HG02588 (cell line): Measurements from ENCODE around the gene FHOD3.

ENCODE experiments used
- ATAC-seq: cut with Tn5 transposase; IDR thresholded peaks from one replicate; pipeline ENCODE4 v1.9.1; 2021; ENCODE audit warnings: mild to moderate bottlenecking, moderate library complexity; ENCODE audit not compliant: unreplicated experiment

The FHOD3 gene

DNA sequence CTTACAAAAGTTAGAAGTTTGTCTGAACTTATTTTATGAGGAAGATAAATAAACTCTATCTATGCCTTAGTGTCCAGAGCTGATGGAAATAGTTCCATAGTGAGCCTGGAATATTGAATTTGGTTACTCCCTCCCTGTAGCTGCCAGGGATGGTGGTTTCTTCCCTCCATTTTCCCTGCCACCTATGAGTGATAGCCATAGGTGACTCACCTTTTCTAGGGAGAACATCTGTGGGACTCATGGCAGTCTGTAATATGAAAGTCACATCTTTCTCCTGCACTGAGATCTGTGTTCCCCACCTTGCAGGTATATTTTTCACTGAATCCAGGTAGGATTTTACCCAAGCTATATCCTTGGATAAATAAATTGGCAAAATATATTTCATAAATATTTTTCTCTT is 382.5 kb downstream of the FHOD3 start:
- no peak for ATAC-seq

DNA sequence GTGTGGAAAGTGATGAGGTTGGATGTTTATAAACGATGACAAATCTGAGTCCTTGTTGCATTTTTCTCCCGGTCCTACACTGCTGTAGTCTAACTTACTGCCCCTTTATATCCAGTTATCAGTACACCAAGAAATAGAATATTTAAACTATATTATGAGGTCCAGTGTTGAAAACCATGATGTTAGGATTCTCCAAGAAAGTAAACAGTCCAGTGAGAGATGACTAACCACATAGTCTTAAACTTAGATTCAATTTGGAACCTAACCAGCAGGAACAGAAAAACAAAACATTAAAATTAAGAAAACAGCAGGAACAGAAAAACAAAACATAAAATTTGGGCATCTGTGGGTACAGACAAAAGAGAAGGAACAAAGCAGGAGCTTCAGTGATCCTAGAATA is 388.1 kb downstream of the FHOD3 start:
- no peak for ATAC-seq

DNA sequence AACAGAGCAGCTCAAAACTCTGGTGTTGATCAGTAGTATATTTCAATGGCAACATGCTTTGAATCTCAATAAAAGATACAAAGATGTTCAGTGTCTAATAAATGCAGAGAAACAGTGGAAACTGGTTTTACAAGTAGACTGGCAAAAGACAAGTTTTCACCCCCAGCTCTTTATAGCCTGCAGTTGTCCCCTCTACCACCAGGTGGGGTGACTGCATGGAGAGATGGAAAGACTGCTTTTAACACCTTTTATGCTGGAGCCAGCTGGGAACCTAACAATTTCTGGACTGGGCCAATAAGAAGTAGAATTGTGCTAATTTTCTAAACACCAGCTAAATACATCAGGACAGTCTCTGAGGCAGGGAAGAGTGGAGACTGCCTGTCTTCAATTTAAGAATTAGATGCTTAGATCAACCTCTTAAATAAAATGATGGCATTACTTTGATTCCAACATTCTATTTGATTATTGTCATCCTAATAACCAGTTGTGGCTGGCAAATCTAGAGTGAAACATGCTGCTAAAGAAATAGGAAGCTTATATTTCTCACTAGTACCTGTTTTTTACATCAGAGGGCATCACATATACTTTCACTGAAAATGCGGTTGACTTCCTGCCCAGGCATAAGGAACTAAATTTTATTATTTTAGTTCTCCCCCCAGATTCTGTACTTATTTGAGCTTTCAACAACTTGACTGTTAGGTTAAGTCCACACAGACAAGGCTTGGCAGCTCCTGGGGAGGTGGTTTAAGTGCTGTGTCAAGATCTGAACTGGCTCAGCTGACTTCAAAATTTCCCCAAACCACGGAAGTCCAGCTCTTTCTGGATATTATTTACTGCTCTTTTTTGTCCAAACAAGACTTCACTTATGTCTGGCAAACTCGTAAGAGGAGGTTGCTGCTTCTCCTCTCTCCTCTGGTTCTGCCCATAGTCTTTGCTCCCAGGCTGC is 390.8 kb downstream of the FHOD3 start:
- no peak for ATAC-seq

DNA sequence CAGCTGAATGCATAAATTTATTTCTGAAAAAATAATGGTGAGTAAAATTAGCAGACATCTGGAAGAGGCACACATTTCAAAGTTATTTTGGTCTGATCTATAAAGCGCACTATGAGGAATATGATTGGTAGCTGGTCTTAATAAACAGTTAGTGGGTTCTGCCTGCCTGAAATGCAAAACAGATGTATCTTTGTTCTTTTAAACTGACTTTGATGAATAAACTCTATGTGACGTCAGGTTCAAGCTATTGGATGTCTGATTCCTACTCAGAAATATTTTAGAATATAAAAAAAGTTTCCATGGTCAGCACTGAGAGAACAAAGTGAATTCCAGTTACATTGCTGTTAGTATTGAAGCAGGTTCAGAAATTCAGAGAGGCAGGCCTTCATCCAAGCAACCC is 394.9 kb downstream of the FHOD3 start:
- no peak for ATAC-seq

DNA sequence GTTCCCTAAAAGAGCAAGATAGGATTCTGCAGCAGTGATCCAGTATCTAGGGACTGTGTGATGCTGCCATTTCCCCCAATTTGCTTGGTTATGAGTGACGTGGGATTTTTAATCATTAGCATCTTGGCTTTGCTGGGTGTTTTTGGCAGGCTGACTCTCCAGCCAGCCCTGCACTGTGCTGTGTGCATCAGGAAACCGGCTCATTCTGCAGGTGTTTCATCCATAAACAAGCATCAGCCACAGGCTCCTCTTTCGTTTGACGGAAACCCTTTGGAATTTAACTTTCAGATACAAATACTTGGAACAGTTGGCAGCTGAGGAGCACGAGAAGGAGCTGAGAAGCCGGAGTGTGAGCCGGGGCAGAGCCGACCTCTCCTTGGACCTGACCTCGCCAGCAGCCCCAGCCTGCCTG is 395.4 kb downstream of the FHOD3 start:
- ATAC-seq = no peak

DNA sequence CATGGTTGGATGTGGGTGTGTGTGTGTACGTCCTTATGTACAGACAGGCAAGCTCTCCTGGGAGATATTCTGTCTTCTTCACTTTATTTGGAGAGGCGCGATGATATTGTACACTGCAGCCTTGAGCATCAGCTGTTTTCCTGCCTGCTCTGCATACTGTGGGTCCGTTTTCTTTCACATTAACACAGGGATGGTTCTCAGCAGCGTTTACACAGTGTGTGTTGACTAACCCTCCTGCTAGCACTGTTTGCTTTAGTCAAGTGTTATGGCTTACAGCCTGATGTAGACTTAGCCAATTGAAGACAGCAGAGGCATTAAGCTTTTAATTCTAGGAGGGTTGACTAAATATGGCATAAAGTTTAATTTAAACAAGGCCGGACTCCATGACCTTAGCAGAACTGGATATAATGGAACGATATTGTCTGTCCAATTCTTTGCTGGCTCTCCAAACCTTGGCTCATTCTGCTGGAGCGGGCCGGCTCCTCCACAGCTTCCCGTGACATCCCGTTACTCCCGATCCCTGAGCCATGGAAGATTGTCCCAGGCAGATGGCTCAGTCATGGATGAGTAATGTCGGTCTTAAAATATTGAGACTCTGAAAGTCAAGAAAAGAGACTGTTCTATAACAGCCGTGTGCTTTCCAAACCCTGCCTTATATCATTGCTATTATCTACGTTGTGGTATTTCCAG is 396.6 kb downstream of the FHOD3 start:
- no peak for ATAC-seq

DNA sequence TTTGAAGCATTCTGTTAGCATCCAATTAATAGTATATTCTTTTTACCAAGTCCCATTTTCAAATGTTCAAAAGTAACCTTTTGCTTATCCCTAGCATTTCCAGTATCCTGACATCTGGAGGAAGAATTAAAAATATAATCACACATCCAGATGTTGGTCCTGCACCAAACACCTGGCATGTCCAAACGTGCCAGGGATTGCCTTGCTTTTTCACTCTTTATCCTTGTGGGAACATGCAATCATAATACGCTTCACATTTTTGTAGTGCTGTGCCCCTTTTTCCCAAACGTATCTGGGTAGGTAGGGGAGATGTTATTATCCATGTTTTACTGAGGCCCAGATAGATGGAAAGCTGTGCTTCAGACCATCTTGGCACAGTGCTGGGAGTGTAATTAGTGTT is 398.3 kb downstream of the FHOD3 start:
- ATAC-seq = no peak

DNA sequence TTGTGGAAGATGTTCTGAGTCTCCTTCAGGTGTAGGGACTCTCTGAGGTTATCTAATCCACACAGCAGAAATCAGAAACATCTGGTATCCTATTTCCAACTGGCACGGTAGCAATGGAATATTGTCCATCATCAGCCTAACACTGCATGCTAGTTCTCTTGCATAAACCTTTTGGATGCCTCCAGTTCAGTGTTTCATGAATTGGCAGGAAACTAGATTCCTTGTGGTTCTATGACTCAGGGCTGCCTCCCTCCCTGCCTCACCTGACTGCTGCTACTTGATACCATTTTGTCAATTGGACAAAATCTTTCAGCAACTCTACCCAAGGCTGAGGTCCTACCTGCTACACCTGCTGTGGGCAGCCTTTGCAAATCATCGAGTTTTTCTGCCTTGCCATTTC is 400.4 kb downstream of the FHOD3 start:
- ATAC-seq = no peak

DNA sequence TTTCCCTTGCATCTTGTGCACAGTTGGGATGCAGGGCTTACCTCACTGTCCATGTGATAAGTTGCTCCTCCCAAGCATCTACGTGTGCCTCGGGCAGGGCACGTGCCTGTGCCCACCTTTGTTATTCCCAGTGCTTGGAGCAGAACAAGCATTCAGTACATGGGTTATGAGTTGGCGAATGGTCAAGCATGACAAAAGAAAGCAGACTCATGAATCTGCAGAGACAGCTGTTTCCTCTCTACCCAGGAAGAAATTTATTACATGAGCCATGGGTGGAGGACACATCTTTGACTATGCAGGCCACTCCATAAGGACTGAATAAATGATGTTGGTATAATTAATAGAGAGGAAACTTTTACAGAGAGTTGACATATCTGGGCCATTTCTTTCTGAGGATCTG is 403.4 kb downstream of the FHOD3 start:
- no peak for ATAC-seq

DNA sequence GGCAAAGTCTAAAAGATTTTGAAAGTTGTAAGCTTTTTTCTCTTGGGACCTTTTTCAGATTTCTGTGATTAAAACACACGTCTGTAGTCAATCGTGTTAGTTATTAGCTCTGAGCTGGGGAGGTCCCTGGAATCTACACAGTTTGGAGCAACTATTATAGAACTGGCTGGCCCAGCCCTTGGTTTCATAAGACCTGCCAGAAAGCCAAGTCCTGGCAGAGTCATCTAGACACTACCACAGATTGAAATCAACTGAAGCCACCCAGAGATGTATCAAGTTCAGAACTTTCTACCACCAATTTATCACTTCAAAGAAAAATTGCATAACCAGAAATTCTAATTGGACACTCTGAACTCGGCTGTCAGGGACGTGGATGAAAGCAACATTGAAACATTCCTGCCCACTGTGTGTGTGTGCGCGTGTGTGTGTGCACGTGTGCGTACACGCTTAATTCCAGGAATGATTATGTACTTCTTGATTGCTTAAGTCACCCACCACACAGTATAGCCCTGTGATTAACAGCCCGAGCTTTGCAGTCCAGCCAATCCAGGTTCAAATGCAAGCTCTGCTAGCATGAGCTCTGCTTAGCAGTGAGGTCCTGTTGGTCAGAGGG is 405.0 kb downstream of the FHOD3 start:
- no peak for ATAC-seq

DNA sequence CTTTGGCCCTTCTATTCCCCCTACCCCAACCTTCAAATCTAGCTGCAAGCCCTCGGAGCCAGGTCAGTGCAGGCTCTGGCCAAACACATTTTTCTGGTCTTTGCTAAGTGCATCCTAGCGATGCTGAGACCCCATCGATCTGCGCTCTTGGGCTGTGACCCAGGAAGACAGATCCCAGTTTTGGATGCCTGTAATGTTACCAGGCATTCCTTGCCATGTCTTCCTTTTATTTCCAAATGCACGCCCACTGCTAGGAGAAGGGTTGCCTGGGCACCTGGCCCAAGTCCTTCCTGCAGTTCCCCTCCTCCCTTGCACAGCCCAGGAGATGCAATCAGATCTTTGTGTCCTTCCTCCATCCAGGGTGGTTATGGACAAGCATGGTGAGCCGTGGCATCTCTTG is 406.6 kb downstream of the FHOD3 start:
- no peak for ATAC-seq

DNA sequence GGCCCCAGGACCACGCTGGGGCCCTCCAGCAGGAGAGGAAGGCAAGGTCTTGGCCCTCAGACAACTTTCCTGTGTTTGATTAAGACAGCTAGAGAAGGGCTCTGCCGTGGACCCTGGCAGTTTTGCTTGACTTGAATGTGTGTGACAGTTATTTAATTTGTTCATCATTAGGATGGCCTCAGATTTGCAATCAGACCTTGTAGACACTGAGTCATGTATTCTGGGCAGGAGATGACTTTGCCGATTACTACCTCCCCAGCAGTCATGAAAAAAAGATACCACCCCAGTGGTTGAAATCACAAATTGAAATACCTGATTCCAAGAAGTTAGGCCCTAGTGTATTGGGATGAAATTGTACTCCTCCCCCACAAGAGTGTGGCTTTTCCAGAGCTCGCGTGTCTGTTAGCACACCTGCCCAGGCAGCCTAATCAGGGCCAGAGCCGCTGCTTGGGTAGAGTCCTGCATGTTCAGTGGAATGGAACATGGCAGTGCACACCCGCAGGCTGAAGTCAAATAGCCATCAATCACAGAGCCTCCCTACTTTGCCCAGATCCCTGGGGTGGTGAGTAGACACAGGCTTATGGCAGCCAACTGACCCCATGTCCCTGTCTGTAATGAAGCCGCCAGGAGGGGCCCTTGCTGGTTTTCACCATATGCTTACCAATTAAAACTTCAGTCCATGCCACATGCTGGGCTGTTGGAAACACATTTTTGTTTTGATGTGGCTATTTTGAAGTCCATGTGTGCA is 408.8 kb downstream of the FHOD3 start:
- ATAC-seq = no peak

DNA sequence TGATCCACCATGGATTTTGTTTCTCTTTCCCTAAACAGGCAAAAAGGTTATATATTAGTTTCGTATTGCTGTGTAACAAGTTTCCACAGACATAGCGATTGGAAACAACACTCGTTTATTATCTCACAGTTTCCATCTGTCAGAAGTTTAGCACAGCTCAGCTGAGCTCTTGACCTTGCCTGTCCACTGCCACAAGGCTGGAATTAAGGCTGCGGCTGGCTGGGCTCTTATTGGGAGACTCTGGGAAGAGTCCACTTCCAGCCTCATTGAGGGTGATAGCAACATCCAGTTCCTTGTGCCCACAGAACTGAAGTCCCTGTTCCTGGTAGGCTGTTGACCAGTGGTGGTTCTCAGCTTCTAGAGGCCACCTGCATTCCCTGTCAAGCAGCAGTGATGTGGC is 410.9 kb downstream of the FHOD3 start:
- ATAC-seq = no peak

DNA sequence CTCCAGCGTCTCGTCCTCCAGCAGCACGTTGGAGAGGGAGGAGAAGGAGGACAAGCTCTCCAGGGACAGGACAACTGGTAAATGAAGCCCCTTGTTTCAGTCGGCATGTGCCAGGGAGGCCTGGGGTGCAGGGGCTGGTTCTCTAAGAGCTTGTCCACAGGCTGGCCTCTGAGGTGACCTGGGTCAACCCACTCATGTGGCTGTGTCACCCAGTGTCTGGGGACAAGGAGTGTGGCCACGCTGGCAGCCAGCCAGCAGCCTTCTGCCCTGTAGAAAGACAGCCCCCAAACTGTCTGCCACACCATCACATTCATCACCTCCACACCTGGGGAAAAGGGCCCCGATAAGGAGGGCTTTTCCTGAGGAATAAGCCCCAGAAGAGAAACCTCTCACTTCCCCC is 411.8 kb downstream of the FHOD3 start:
- no peak for ATAC-seq

DNA sequence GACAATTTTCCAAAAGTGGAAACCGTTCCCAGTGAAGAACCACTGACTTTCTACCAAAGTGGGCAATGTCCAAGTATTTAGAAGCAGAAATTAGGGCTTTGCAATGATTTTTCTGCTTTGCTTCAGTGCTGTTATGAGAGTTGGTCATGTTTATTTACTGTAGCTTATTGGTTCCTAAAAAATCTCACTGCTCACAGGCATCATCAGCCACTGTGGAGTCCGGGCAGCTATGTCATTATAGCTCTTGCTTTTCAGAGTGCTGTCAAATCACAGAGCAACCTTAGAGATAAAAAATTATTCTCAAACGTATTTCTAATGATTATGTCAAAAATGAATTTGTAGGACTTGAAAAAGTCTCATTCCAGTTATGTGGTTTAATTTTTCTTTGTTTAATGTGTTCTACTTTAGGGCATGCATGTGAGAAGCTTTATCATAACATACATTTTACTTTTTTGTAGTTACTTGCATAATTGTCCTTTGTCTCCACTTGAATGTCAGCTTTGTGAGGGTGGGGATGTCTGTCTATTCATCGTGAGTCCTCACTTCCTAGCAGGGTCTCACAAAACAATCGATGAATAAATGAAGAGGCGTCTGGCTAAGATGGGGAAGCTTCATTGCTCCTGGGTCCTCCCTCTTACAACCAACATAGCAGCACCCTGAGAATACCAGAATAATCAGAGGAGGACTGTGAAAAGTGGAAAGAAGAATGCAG is 413.7 kb downstream of the FHOD3 start:
- ATAC-seq = no peak

DNA sequence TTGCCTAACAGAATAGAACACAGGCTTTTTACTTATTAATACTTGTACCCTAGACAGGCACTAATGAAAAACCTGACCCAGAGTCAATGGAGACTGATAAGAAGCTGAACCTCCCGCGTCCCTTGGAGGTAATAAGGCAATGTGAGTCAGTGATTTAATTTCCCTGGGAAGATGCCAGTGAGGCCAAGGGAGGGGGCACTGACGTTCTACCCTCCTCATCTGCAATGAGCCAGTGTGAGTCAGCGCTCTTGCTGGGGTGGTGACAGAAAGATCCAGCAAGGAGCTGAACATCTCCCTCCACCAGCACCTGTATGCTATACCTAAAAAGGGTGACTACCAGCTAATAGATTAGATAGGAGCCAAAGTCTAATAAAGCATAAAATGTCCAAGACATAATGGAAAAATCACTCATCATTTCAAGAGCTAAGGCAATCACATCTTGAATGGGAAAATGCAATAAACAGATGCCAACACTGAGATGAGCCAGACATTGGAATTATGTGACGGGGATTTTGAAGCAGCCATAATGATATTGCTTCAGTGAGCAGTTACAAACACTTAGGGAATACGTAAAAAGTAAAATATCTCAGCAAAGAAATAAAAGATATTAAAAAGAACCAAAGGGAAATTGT is 414.4 kb downstream of the FHOD3 start:
- ATAC-seq = no peak

DNA sequence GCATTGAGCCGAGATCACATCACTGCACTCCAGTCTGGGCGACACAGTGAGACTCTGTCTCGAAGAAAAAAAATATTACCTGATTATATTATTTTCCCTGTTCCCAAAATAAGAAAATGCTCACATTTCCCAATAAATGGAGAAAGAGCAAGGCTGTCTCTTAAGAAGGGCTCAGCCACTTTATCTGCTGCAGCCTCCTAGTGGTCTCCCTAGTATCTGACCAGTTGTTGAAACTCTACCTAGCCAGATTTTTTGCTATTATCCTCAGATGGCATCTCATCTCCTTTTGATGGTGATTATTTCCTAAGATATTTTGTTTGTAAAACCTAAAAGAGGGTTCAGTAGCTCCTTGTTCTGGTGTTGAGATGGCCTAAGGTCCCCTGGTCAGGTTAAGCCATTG is 417.0 kb downstream of the FHOD3 start:
- no peak for ATAC-seq

DNA sequence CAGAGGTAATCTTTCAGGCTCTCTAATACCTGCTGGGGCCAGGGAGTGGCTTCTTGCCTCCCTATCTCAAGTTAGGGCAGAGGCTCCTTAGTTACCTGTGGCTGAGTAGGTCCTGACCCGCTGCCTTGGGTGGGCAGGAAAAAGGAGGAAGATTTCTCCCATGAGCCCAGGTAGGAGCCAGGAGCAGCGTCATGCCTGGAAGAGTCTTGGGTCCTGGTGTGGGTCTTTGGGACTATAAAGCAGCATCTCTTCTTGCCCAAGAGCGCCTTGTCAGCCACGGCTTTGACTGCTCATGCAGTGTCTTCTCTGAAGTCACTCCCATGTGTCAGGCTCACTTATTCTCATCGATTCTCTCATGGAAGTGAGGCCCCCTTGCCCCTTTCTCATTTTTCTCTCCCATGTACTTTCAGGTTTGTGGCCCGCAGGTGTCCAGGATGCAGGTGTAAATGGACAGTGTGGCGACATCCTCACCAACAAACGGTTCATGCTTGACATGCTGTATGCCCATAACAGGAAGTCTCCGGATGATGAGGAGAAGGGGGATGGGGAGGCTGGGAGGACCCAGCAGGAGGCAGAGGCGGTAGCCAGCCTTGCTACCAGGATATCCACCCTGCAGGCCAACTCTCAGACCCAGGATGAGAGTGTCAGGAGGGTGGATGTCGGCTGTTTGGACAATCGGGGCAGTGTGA is 420.1 kb downstream of the FHOD3 start:
- no peak for ATAC-seq

DNA sequence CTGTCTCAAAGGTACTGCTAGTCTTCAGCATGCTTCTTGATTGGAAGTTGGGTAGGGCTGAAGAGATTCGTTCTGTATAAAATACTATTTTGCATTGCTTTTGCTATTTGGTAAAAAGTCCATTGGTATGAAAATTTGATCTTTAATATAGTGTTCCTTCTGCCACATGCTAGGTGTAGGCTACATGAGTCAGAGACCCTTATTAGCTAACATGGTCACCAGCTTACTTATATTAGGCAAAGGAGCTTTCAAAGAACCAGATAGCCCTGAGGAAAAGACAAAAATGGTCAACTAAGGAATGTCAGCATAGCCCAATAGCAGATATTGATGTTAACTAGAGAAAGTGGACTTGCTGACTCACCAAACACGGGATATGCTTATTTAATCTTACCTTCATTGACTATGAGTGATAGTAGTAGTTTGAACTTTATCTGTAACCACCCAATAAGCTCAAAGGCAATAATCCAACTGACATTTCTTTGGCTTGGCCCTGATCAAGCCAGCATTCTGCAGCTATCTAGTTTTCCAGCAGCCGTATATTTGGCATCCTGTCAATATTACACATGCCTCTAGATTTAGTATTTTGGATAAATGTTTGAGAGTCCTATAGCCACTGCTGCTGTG is 421.3 kb downstream of the FHOD3 start:
- ATAC-seq = no peak
